GM21515 (cell line): Measurements from ENCODE around the gene PGAP6.
"Not testable (repeated sequence)": the region's sequence is repeated elsewhere in the genome, so short reads cannot be mapped to it uniquely, and the experiment has no call there.

Experiments used
- ATAC-seq: cut with Tn5 transposase; IDR thresholded peaks from one replicate; pipeline ENCODE4 v1.9.1; 2021; ENCODE audit not compliant: unreplicated experiment

PGAP6 gene, protein sequence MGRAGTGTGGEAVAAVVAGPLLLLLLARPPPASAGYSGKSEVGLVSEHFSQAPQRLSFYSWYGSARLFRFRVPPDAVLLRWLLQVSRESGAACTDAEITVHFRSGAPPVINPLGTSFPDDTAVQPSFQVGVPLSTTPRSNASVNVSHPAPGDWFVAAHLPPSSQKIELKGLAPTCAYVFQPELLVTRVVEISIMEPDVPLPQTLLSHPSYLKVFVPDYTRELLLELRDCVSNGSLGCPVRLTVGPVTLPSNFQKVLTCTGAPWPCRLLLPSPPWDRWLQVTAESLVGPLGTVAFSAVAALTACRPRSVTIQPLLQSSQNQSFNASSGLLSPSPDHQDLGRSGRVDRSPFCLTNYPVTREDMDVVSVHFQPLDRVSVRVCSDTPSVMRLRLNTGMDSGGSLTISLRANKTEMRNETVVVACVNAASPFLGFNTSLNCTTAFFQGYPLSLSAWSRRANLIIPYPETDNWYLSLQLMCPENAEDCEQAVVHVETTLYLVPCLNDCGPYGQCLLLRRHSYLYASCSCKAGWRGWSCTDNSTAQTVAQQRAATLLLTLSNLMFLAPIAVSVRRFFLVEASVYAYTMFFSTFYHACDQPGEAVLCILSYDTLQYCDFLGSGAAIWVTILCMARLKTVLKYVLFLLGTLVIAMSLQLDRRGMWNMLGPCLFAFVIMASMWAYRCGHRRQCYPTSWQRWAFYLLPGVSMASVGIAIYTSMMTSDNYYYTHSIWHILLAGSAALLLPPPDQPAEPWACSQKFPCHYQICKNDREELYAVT

GRCh38 chr16:381789-382717, at the start of gene PGAP6:
Gene PGAP6, minus strand, starts transcription at chr16:381978. Its CDS starts 157 bp downstream, at chr16:381821.
- peak; percentile 47 for ATAC-seq

DNA sequence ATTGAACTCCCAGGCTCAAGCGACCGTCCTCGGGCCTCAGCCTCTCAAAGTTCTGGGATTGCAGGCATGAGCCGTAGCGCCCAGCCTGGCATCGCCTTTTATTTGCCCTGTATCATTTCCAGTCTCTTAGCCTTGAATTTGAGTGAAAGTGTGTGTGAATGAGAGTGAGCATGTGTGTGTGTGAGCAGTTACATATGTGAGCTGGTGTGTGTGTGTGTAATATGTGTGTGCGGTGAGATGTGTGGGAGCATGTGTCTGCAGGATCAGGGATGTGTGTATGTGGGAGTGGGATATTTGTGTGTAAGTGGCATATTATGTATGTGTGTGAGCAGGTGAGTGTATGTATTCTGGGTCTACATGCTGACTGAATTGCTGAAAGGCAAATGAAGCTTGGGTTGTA, 49.1 kb upstream of the PGAP6 start:
- ATAC-seq: no peak

DNA sequence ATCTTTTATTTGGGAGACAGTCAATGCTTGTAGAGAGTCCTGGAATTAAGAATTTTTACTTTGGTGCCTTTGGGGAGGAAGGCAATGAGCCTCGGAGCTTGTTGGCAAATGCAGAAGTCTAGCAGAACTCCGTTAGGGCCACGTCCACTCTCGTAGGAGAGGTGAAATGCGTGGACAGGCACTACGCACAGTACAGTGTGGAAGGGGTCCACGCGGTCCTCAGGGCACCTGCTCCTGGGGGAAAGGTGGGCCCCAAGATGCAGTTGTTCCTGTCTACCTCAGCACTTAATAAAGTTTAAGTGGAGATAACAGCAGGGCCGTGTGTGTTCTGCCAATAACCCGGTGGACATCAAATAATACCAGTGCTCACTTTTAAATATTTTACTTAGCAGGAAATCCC, 45.5 kb upstream of the PGAP6 start:
- no peak for ATAC-seq

DNA sequence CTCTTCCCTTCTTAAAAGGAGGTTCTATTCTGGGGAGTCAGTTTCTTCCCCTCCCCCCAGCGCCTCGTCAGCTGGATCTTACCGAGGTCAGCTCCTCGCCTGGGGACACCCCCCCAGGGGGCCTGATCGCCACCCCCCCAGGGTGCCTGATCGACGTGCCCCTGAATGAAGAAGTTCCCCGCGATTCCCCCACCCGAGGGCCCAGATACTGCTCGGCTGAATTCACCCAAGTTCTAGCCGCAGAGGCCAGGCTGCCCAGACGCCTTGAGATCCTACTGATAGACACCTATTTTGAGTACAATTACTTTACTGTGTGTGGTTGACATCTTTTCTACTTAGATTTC, 45.1 kb upstream of the PGAP6 start:
- no peak for ATAC-seq

DNA sequence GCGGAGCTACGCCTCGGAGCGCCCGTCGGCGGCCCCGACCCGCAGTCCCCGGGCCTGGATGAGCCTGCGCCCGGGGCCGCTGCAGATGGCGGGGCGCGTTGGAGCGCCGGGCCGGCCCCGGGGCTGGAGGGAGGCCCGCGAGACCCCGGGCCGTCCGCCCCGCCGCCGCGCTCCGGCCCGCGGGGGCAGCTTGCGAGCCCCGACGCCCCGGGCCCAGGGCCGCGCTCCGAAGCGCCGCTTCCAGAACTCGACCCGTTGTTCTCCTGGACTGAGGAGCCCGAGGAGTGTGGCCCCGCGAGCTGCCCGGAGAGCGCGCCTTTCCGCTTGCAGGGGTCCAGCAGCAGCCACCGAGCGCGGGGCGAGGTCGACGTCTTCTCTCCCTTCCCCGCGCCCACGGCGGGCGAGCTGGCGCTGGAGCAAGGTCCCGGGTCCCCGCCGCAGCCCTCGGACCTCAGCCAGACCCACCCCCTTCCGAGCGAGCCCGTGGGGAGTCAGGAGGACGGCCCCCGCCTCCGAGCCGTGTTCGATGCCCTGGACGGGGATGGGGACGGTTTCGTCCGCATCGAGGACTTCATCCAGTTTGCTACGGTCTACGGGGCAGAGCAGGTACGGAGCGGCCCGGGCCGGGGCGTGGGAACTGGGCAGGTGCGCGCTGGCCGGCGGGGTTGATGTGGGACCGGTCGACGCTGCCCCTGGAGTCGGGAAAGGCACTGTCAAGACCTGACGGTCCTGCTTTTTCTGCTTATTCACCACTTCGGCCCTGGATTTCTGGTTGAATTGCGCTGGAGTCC, 44.5 kb upstream of the PGAP6 start:
- peak; percentile 22 for ATAC-seq

DNA sequence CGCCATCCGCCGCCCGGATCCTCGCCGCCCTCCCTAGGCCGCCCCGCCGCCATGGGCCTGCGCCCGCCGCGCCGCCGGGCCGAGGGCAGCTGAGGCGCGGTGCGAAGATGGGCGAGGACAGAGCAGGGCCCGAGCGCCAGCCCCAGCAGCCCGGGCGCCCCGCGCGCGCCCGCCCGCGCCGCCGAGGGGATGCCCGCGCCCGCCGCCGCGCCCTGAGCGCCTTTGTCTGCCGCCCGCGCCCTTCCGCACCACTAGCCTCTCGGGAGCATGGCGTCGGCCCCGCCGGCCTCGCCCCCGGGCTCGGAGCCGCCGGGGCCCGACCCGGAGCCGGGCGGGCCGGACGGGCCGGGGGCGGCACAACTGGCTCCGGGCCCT, 43.9 kb upstream of the PGAP6 start:
- peak; percentile 35 for ATAC-seq

DNA sequence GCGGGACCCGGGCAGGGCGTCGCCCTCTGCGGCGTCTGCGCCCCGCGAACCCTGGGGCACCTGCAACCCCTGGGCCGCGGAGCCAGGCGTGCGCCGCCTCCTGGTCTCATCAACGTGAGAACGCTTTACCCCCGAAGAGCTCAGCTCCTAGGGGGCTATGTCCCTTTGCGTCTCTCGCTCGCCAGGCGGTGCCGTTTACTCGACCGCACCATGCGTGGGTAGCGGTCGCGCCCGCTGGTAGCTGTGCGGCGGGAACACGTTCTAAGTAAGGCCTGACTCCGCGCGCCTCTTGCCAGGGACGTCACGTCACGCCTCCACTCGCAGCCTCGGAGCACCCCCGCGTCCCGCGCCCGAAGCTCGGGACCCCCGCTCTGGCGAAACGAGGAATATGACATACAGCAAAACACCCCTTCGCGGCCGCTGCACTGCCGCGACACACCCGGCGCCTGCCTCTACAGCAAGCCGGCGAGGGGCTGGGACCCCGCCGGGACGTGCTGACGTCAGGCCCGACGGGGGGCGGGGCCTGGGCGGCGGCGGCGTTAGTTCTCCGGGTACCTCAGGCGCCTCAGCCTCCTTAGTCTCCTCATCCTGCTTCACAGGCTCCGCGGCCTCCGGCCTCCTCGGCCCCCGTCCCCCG, 43.4 kb upstream of the PGAP6 start, which contains the start of gene RAB11FIP3:
TSS of gene RAB11FIP3 (plus strand) at position 568 of the 637 bp plus-strand sequence. CDS start 358 bp downstream, outside the sequence.
- ATAC-seq: peak; percentile 77

DNA sequence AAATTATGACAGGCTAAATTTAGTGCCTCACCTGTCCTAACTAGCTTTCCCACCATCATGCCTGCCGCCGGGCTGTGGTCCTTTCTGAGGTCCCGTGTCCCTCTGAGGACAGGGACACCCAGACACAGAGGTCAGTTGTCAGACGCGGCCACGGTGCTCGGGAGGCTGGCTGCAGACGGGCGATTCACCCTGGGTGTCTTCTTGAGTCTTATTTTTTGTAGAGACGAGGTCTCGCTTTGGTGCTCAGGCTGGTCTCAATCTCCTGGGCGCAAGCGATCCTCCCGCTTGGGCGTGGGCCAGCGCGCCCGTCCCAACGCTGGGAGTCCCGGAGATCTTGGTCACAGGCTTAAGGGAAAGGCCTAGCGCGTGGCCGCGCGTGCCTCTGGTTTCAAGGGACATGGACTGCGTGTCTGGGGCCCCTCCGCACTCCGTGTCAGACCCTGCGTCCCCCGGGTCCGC, 42.9 kb upstream of the PGAP6 start:
- ATAC-seq: no peak

GRCh38 chr16:424033-424622, 42.4 kb upstream of the PGAP6 start:
- ATAC-seq: no peak

DNA sequence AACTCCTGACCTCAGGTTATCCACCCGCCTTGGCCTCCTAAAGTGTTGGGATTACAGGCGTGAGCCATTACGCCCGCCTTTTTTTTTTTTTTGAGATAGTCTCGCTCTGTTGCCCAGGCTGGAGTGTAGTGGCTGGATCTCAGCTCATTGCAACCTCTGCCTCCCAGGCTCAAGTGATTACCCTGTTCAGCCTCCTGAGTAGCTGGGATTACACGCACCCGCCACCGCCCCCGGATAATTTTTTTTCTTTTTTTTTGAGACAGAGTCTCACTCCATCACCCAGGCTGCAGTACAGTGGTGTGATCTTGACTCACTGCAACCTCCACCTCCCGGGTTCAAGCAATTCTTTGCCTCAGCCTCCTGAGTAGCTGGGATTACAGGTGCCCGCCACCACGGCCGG, 40.4 kb upstream of the PGAP6 start:
- ATAC-seq: not testable (repeated sequence)

DNA sequence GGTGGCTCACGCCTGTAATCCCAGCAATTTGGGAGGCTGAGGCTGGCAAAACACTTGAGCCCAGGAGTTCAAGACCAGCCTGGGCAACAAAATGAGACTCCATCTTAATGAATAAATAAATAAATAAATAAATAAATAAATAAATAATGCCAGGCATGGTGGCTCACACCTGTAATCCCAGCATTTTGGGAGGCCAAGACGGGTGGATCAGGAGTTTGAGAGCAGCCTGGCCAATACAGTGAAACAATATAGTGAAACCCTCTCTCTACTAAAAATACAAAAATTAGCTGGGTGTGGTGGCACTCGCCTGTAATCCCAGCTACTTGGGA, 33.4 kb upstream of the PGAP6 start:
- not testable (repeated sequence) for ATAC-seq

DNA sequence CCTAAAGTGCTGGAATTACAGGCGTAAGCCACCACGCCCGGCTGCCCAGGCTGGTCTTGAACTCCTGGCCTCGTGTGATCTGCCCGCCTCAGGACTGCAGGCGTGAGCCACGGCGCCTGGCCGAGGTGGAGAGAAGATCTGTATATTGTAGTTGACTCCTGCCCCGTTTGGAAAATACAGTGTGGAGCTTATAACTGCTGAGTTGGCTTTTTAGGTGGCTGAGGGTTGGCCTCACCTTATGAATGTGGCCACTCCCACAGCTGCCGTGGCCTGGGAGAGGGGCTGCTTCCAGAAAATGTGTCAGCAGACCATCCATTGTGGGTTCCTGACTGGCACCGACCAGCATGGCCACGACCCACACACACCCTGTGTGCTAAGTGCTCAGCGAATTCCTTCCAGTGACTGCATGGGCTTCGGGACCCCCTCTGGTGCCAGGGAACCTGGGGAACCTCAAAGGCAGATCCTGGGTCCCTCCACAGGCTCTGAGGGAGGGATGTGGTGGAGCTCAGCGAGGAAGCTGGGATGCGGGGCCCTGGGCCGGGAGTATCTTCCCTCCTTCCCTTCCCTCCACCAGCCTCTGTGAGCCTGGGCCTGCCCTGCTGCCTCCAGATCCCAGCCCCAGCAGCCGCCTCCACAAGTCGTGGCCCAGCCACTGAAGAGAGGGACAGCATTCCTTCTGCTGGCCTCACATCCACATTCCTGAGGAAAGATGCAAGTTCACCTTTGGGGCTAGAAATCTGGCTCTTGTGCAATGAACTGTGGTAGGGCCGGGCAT, 32.8 kb upstream of the PGAP6 start:
- no peak for ATAC-seq

- no peak for ATAC-seq
Measured at GRCh38 chr16:411576-412265, 29.9 kb upstream of the PGAP6 start.

GRCh38 chr16:410516-411178, 28.9 kb upstream of the PGAP6 start:
- no peak for ATAC-seq

DNA sequence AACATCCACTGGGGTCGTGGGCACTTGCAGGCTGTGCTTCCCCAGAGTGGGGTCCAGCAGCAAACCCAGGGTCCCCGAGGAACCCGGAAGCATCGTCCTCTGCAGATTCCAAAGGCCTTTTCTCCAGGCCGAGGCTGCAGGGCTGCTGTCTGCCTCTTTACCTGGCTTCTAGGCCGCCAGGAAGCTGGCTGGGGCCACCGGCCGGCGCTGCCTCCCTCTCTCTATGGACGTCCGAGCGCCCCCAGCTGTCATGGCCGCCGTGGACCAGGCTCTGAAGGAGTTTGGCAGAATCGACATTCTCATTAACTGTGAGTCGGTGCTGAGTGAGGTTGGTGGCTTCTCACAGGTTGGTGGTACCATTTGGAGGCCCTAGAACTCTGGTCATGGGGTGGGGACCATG, 25.5 kb upstream of the PGAP6 start:
- no peak for ATAC-seq

GRCh38 chr16:405548-406506, 24.0 kb upstream of the PGAP6 start:
- ATAC-seq: no peak
